Activated CD8-positive, alpha-beta memory T cell treated with anti-CD3 and anti-CD28 coated beads for 48 hours (primary cell): ENCODE data around the gene RNF141.

ENCODE experiments used
- DNase-seq, 3 experiments: peaks; one replicate each; pipeline ENCODE4 v3.0.0-alpha.2; 2020; ENCODE audit warnings: low read depth in 2 of 3, low spot score in 2 of 3

RNF141 gene

DNA sequence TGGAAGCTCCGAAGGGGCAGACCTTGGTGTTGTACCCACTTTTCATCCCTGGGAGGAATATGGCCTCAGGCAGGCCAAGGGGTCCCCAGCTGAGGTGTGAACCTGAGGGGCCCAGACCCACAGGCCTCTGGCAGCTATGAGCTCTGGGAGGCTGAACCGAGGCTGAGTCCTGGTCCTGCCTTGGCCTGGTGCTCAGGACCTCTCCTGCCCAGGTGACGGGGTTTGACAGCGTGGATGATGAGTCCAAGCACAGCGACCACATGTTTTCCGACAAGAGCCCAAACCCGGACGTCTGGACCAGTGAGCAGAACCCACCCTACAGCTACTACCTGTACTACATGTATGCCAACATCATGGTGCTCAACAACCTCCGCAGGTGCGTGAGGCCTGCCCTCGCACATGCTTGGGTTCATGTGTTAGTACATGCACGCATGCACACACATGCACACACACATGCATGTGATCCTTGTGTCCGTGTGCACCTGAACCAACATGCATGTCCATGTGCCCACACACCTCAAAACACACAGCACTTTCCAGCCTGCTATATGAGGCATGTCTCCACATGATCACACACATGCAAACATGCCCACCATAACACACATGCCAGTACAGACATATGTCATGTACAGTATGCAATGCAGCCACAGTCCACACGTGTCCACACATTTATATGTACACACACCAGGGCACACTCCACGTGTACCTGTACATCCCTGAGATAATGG, 40.9 kb downstream of the RNF141 start:
- no peak for DNase-seq

DNA sequence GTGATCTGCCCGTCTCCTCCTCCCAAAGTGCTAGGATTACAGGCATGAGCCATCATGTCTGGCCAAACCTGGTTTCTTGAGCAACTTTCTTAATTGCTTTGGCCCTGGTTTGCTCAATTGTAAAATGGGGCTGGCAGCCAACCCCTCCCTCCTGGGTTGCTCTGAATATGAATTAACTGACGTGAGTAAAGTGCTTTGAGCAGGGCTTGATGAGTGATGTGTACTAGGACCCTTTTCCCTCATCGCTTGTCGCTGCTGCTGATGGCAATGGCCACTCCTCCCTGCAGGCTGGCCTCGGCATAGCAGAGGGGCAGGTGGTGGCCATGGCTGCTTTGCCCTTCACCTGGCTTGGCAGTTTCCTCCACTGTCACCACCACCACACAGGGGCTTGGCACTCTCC, 41.5 kb downstream of the RNF141 start:
- no peak for DNase-seq

DNA sequence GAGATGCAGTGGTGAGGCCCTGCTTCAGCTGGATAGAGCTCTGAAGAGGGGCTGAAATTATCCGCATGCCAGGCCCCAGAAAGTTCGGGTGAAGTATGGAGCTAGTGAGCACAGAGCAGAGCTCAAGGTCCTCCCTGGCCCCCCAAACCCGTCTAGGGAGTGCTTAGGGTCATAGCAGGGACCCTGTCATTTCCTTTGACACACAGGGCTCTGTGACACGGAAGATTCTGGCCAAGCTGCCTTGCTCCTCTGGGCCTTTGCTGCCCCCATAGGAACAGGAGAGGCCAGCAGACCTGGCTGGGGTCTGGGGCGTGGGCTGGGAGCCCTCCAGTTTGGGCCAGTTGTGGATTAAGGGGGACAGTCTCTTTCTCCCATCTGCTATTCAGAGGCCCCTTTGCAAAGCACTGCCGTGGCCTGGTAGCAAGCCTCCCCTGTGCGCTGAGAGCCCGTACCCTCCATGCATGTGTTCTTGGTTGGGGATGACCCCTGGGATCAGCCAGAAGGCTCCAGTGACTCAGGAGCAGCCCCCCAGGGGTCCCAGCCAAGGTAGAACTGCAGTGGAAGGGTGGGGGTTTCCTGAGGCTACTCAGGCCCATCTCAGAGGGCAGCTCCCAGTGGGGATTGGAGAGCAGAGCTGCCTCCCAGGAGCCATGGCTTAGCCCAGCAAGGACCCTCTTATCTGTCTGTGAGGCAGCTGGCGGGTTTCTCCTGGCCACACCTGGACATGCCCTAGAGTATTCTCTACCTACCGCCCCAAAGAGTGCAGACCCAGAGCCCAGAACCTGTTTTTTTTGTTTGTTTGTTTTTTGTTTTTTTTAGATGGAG, 42.3 kb downstream of the RNF141 start:
- no peak for DNase-seq

DNA sequence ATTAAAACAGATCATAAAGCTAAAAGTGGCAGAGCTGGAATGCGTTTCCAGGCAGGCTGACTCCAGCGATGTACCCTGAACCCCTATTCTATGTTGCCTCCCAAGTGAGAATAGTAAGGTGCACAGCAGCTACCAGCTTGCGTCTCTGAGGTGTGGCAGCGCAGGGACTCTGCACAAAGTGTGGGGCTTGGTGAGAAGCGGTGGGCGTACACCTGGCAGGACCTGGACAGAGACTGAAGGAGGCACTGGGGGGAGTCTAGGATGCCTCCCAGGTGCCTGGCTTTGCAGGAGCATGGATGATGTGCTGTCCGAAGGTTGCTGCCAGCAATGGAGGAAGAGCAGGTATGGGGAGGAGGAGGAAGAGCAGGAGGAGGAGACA, 43.0 kb downstream of the RNF141 start:
- DNase-seq = no peak

DNA sequence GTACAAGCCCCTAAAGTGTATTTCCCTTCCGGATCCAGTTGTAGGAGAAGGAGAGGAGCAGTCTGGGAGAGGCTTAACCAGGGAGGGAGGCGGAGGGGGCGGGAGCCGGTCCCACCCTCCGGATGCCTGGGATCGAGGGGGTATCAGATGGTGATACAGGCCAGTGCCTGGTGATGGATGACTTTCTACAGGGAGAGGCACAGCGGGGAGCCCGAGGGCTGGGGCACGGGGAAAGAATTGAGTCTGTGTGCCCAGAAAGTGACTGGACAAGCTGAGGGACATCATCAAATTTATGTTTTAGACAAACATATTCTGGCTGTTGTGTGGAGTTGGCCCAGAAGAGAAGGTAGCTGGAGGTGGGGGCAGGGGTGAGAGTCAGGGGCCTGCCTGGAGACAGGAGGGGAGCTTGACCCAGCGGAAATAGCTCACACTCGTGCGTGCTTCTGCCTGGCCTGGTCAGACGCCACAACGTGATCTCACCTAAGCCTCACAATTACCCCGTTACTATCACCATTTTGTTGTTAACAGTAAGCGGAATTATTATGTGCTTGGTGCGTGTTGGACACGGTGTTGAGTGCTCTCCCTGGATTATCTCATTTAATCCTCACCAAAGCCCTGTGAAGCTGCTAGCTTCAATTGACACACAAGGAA, 43.5 kb downstream of the RNF141 start:
- no peak for DNase-seq

DNA sequence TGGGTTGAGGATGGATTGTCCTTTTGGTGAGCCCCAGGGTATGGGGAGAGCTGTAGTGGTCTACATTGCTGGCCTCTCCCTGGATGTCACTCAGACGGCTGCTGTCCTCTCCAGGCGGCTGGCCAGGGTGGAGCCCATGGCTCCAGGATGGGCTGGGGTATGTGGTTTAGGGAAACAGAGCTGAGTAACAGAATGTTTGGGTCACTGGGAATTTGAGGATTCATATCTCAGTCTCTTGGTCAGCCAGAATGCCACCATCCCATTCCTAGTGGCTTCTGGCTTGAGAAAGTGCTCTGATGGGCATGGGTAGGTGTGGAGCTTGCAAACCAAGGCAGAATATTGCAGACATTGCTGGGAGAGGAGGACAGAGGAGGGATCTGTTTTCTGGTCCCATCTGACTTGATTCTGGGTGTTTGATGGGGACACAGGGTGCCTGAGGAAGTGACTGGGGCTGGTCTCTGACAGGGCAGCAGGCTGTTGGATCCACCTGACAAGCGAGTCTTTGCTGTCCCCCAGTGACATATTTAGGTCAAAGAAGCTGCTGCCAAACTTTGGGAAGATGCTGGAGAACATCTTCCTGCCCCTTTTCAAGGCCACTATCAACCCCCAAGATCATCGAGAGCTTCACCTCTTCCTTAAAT, 44.6 kb downstream of the RNF141 start:
- DNase-seq = no peak

DNA sequence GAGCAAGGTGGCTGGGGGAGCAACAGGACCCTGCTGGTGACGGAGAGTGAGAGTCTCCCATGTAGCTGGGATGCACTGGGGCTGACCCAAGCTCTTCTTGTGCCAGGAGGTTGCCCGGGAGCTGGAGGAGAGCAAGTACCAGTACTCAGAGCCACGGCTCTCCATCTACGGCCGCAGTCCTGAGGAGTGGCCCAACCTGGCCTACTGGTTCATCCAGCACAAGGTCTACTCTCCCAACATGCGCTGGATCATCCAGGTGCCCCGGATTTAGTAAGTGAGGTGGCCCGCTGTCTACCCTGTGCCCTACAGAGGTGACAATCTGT, 45.6 kb downstream of the RNF141 start:
- DNase-seq = no peak

DNA sequence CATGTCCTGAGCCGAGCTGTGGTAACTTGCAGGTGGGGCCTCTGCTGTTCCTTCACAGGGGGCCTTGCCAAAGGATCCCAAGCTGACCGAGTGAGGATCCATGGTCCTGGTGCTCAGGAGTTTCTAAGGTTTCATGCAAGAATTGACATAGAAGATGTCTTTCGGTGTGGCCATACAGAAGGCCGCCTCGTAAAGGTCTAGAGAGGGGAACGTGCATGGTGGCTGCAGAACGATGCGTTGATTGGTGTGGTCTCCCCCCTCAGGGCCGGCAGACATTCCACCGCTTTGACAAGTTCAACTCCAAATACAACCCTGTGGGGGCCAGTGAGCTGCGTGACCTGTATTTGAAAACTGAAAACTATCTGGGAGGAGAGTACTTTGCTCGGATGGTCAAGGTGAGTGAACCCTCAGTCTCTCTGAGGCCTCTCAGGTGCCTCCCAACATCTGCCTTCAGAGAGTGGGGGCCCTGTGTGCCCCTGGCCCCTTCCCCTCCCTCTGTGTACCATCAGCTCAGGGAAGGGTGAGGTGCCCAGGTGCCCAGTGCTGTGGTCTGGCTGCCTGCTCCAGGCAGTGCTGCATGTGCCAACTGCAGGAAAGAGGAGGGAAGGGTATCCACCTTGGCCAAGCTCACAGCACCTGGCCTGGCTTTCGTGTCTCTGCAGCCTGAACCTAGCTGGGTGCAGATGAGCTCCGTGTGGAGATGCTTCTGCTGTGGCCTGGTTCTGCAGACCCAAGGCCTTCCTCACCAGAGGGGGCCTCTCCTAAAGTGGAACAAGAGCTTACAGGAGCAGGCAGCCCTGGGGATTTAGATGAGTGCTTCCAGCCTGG, 46.1 kb downstream of the RNF141 start:
- no peak for DNase-seq

DNA sequence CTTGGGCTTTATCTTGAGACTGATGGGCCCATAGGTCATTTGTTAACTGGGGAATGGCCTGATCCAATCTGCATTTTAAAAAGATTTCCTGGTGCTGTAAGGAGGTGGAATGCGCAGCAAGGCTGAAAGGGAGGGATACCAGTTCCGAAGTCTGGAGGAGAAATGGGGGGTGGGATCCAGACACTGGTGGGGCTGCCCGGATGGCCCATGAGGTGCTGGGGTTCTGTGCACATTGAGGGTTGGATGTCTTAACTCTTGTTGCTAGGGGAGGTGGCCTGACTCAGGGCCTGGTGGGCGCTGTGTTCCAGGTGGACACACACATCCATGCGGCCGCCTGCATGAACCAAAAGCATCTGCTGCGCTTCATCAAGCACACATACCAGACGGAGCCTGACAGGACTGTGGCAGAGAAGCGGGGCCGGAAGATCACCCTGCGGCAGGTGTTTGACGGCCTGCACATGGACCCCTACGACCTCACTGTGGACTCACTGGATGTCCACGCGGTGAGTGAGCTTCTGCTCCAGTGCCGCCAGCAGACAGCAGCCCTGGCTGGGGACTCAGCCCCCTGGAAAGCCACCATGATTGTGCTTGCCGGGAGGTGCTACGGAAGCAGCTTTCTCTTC, 47.8 kb downstream of the RNF141 start:
- no peak for DNase-seq

DNA sequence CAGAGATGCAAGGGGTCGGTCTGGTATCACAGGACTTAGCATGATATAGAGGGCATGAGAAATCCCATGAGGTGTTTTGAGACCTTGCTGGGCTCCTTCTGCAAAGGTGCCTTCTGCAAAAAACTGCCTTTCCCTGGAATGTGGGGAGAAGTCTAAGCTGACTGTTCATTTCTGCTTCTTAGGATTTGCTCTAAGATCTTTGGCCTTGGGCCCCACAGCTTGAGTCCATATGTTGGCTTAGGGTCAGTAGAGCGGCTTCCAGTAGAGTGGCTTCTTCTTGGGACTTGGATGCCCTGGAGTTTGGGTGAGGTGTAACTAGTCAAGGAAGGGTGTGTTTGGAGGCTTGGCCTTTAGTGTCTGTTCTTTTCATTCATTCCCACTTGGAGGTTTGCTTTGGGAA, 48.9 kb downstream of the RNF141 start:
- DNase-seq = no peak

DNA sequence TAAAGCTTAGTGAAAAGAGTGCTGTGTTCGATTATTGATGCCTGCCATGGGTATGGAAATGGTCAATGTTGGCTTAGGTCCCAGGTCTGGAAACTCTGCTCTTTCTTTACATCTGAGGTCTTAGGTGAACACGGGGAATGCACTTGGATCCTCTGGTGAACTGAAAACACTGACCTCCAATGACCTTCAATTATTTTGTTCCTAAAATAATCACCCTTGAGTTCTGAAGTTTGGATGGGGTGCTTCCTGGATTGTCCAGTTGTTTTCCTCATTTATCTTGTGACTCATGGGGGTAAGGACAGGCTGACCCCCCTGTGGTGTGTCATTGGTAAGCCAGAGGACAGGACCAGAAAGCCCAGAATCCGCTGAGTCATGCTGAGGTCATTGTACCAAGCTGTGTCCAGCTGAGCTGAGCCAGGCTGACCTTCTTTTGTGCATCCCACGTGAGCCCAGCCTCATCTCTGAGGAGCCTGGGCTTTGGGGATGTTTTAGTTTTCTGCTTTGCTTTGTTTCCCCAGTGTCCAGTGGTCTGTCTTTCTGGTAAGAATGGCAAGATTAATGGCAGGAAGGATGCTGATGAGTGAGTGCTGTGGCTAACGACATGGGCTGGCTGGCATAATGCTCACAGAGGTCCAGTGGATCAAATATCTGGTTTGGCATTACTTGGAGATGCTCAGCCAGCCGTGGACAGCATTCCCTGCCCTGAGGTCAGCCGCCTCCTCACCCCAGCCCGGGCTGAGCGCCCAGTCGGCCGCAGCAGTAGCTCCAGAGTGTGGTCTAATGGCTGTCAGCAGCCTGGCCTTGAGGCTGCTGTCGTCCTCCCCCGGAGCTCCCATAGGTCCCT, 50.4 kb downstream of the RNF141 start:
- no peak for DNase-seq

DNA sequence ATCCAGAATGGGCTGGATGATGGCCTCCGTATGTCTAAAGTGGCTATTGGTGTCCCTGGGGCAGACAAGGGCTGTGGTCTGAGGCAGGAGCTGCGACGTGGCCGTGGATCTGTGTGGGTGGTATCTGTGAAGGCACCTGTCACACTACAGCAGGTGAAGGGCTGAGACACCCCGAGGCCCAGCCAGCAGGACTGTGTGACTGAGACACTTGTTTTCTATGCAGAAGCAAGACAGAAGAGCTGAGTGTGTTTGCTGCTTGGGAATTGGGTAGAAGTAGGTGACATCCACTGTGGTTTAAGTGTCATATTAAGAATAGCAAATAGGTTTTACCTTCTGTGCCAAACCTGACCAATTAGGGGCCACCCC, 51.0 kb downstream of the RNF141 start:
- DNase-seq = no peak

DNA sequence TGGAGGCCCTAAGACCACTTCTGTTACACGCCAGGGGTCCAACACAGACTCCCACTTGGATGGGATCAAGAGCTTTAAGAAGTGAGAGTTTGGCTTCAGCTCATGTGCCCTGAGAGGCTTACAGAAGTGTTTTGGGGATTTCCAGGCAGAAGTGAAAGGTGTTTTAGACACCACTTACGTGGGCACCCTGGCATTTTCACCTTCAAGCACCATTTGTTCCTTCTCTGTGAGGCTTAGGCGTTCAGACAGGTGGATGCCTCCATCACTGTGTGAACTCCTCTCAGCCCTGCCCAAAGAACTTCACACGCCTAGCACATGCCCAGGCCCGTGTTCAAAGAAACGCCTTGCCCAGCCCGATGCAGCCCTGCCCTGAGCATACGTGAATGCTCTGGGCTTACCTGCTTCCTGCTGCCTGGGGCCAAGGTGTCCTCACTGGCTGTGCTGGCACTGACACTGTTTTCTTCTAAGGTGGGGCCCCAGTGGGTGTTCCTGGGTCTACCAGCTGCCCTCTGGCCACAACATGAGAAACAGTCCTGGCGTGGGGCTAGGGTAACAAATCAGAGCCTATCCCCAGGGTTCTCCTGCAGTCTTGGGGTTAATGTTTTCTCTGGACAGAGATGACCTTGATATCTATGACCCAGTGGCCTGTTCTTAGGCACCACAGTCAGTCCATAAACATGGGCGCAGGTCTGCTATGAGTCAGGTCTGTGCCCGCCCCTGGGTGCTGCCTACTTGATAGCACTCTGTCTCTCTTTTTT, 51.9 kb downstream of the RNF141 start:
- DNase-seq = no peak

DNA sequence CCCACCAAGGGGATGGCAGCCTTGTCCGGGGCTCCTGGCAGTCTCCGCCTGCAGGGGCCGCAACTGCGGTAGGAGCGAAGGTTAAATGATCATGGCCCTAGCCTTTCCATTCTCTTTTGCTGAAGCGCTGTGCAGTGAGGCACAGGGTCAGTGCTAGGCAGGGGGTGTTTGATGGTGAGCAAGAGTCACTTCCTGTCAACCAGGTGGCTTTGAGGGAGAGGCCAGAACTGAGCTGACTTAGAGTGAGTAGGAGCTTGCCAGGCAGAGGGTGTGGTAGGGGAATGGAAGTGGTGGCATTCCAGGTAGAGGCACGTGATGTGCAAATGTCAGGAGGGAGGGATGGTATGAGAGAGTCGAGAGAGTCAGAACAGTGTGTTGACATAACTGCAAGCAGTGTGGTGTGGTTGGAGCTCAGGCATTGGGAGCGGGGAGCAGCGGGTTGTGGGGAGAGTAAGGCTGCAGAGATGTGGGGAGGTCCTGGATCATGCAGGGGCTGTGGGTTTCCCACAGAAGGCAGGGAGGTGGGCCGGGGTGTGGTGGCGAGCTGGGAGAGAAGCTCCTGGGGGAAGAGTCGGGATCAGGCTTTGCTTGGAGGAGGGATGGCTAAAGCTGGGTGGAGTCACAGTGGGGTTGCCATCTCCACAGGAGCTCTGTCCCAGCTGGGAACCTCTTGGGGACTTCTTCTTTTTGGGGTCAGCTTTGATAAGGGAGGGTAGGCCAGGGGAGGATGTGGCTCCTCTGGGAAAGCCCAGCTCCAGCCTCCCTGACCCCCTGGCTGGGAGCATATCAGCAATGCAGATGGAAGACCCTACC, 52.7 kb downstream of the RNF141 start:
- DNase-seq = no peak

DNA sequence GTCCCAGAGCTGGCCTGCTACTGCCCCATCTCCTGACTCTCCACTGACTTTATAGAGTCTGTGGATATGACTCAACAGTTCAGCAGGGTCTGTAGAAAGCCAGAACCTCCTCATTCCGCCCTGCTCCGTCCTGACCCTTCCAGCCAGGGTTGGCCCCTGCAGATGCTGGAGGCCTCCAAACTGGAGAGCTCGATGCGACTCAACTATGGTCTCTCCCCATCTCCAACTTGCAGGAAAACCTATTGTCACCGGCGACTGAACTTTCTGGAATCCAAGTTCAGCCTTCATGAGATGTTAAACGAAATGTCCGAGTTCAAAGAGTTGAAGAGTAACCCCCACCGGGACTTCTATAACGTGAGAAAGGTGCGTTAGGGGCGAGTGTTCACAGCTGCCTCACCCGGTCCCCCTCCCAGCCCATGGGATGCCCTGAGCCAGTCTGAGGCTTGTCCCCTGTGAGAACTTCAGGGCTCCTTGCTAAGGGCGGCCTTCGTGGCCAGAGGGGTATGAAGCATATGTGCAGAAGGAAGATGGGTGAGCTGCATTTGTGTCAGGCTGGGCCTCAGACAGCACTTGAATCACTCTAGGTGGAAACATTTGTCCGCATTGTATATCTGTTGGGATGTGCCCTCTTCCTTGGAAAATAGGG, 53.9 kb downstream of the RNF141 start:
- DNase-seq = no peak

DNA sequence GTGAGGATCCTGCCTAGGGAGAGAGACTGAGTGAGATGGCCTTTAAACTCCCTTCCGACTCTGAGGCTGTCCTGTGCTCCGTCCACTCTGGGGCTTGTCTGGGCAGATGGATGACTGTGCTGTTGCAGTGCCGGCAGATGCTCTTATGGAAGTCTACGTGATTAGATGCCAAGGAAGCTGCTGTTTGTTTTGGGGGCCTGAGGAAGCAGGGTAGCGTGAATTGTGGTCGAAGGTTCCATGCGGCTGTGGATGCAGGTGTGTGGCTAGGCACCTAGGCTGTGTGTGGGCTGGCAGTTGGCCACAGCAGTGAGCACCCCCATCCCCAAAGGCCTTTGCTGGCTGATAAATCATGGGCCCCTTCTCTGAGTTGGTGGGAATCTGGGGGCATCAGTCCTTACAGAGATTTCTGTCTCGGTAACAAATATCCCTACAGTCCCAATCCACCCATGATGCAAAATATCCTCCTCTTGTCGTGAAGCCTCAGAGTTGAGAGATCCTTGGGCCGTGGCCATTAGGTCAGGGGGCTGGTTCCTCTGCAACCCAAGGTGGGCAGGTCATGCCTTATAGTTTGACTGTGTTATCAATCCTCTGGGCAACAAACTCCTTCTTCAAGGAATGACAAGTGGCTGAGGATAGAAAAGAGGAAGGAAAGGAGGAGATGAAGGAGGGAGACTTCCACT, 54.7 kb downstream of the RNF141 start:
- no peak for DNase-seq

DNA sequence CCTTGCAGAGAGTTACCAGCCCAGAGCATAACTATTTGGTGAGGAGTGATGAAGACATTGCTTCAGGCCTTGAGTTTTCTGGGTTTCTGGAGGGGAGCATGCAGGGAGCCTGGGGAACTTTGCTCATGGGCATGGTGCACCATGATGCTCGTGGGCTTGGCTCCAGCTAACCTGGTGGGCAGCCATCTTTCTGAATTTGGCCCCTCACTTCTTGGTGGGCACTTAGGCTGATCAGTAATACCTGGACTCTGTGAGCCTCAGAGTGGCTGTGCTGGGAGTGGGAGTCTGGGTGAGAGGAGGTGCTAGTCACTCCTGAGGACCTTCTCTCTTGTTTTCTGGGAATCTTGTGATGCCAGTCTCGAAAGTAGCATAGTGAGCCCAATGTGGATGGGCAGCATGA, 55.3 kb downstream of the RNF141 start:
- no peak for DNase-seq
